ENCODE measurements around the gene COA3. TPM values are rescaled to one million over a fixed set of nuclear protein-coding genes. Genes with fewer than 3 reads are reported as not detected.

The COA3 gene
- total RNA-seq: 67.3 and 76.7 TPM in 2 replicates

GRCh38 chr17:42798383-42799380, at the start of gene COA3, which contains the start of gene CNTD1:
COA3 (minus strand) TSS chr17:42798704; CDS start chr17:42798681, 23 bp downstream.
CNTD1 (plus strand) TSS chr17:42798861; CDS start chr17:42799068, 207 bp downstream.

GRCh38 chr17:42844271-42844670, 45.8 kb upstream of the COA3 start, which contains the start of gene AOC2:
AOC2 (plus strand) TSS chr17:42844580; CDS start chr17:42844627, 47 bp downstream.

GRCh38 chr17:42832934-42833766, 34.6 kb upstream of the COA3 start, which contains the start of gene PSME3:
PSME3 (plus strand) TSS chr17:42833397; CDS start chr17:42833632, 235 bp downstream.

GRCh38 chr17:42779936-42780850, 18.3 kb downstream of the COA3 start, which contains the start of gene WNK4:
WNK4 (plus strand) TSS chr17:42780610; CDS start chr17:42780699, 89 bp downstream.

GRCh38 chr17:42773290-42774035, 25.0 kb downstream of the COA3 start, which contains the start of gene VPS25:
VPS25 (plus strand) TSS chr17:42773449; CDS start chr17:42773476, 27 bp downstream.

GRCh38 chr17:42760652-42761581, 37.6 kb downstream of the COA3 start, which contains the start of gene RAMP2:
RAMP2 (plus strand) TSS chr17:42761227; CDS start chr17:42761262, 35 bp downstream.

Other genes starting within 250 kb of the COA3 start
- 0.83 and 0.85 TPM in 2 replicates for gene HSD17B1, start 245.8 kb downstream of the COA3 start, total RNA-seq
- 6.8 and 8.9 TPM in 2 replicates for gene COASY, start 236.6 kb downstream of the COA3 start, total RNA-seq
- 28.9 and 32.3 TPM in 2 replicates for gene MLX, start 231.6 kb downstream of the COA3 start, total RNA-seq
- gene PSMC3IP, start 221.0 kb downstream of the COA3 start, total RNA-seq: 2.0 and 2.9 TPM in 2 replicates
- gene RETREG3, start 189.3 kb downstream of the COA3 start, total RNA-seq: 60.9 and 72.4 TPM in 2 replicates
- 13.2 and 15.2 TPM in 2 replicates for gene TUBG1, start 189.0 kb downstream of the COA3 start, total RNA-seq
- gene TUBG2, start 139.4 kb downstream of the COA3 start, total RNA-seq: 5.4 and 7.2 TPM in 2 replicates
- 8.2 and 9.0 TPM in 2 replicates for gene PLEKHH3, start 121.7 kb downstream of the COA3 start, total RNA-seq
- 1.4 and 1.8 TPM in 2 replicates for gene CCR10, start 116.9 kb downstream of the COA3 start, total RNA-seq
- 19.9 and 21.9 TPM in 2 replicates for gene CNTNAP1, start 116.2 kb downstream of the COA3 start, total RNA-seq
- gene EZH1, start 53.7 kb downstream of the COA3 start, total RNA-seq: 11.7 and 14.7 TPM in 2 replicates
- 0.09 and 0.14 TPM in 2 replicates for gene RAMP2, start 37.5 kb downstream of the COA3 start, total RNA-seq
- gene VPS25, start 25.3 kb downstream of the COA3 start, total RNA-seq: 55.7 and 57.5 TPM in 2 replicates
- gene WNK4, start 18.1 kb downstream of the COA3 start, total RNA-seq: 0.28 and 1.7 TPM in 2 replicates
- gene CNTD1, start 157 bp upstream of the COA3 start, total RNA-seq: 0.09 and 0.14 TPM in 2 replicates
- gene BECN1, start 25.6 kb upstream of the COA3 start, total RNA-seq: 155 and 158 TPM in 2 replicates
- gene PSME3, start 34.7 kb upstream of the COA3 start, total RNA-seq: 44.8 and 57.7 TPM in 2 replicates
- gene AOC2, start 45.9 kb upstream of the COA3 start, total RNA-seq: 0.28 and 0.37 TPM in 2 replicates
- gene AOC3, start 52.5 kb upstream of the COA3 start, total RNA-seq: 1.6 and 1.8 TPM in 2 replicates
- not detected in 2 replicates for gene G6PC1, start 102.1 kb upstream of the COA3 start, total RNA-seq
- gene AARSD1, start 165.8 kb upstream of the COA3 start, total RNA-seq: 21.2 and 31.6 TPM in 2 replicates
- 0.09 and 0.14 TPM in 2 replicates for gene PTGES3L, start 181.4 kb upstream of the COA3 start, total RNA-seq
- gene RUNDC1, start 181.9 kb upstream of the COA3 start, total RNA-seq: 6.3 and 10.1 TPM in 2 replicates
- gene RPL27, start 199.7 kb upstream of the COA3 start, total RNA-seq: 1,624 and 1,964 TPM in 2 replicates
- 30.1 and 32.9 TPM in 2 replicates for gene IFI35, start 208.1 kb upstream of the COA3 start, total RNA-seq
- 230 and 338 TPM in 2 replicates for gene VAT1, start 223.7 kb upstream of the COA3 start, total RNA-seq
- gene RND2, start 226.5 kb upstream of the COA3 start, total RNA-seq: 0.92 and 1.00 TPM in 2 replicates